ENCODE measurements around the gene ZNF320.
"Not testable (repeated sequence)": the region's sequence is repeated elsewhere in the genome, so short reads cannot be mapped to it uniquely, and the experiment has no call there.

- not testable (repeated sequence) for TF ChIP-seq CTCF, POLR2A, EP300 (IDR thresholded peaks at IDR 0.05)
Measured at GRCh38 chr19:52944703-52945493, 47.5 kb upstream of the ZNF320 start.

All from ovary (tissue), 3 donors.